HG02798 (cell line): ENCODE measurements around the gene IFI27L1.

Experiments used
- ATAC-seq: cut with Tn5 transposase; IDR thresholded peaks from one replicate; pipeline ENCODE4 v1.9.1; 2021; ENCODE audit warnings: mild to moderate bottlenecking; ENCODE audit not compliant: unreplicated experiment, poor library complexity

Gene IFI27L1

GRCh38 chr14:94128216-94128839 is 47.2 kb downstream of the IFI27L1 start:
- no peak for ATAC-seq

GRCh38 chr14:94129111-94129757 is 48.1 kb downstream of the IFI27L1 start, which contains the start of gene IFI27L2:
Gene IFI27L2, minus strand, starts transcription at chr14:94129604. Its CDS starts 40 bp downstream, at chr14:94129564.
- ATAC-seq, result peak; percentile 89

- ATAC-seq, result no peak
These were observed 48.8 kb downstream of the IFI27L1 start for GRCh38 chr14:94129758-94130414.

GRCh38 chr14:94132285-94132887 is 51.3 kb downstream of the IFI27L1 start:
- ATAC-seq, result no peak

- no peak for ATAC-seq
These were observed 54.4 kb downstream of the IFI27L1 start for GRCh38 chr14:94135476-94135875.

GRCh38 chr14:94136575-94137331 is 55.6 kb downstream of the IFI27L1 start:
- peak; percentile 81 for ATAC-seq

GRCh38 chr14:94138251-94138650 is 57.1 kb downstream of the IFI27L1 start:
- ATAC-seq, result no peak

- ATAC-seq, result no peak
These were observed 57.9 kb downstream of the IFI27L1 start for GRCh38 chr14:94139006-94139405.

- ATAC-seq, result no peak
These were observed 58.3 kb downstream of the IFI27L1 start for GRCh38 chr14:94139421-94139820.

GRCh38 chr14:94142247-94142646 is 61.1 kb downstream of the IFI27L1 start:
- no peak for ATAC-seq

GRCh38 chr14:94142836-94143235 is 61.7 kb downstream of the IFI27L1 start:
- ATAC-seq, result no peak

GRCh38 chr14:94143239-94143638 is 62.1 kb downstream of the IFI27L1 start:
- peak; percentile 34 for ATAC-seq

GRCh38 chr14:94143711-94144110 is 62.6 kb downstream of the IFI27L1 start:
- no peak for ATAC-seq

GRCh38 chr14:94144765-94145164 is 63.7 kb downstream of the IFI27L1 start:
- no peak for ATAC-seq

GRCh38 chr14:94145902-94146527 is 64.9 kb downstream of the IFI27L1 start:
- ATAC-seq, result no peak
